PC-3 (cell line): ENCODE measurements around the gene DHRS2. TPM values are rescaled to one million over a fixed set of nuclear protein-coding genes. Genes with fewer than 3 reads are reported as not detected.

Source experiments
- ATAC-seq: fragments of 200-7000 bp; cut with Tn5 transposase; 2 replicates; pipeline ENCODE4 v1.9.1; 2020; ENCODE audit warnings: mild to moderate bottlenecking, moderate library complexity
- BruUV-seq: library from RNA; stranded (reverse); fragments of 400-500 nt; replicated peaks from 2 replicates; lab custom pipeline; 2021; lab: Mats Ljungman, UMichigan
- CTCF ChIA-PET: fragments of 300-600 bp; sonication (Branson Sonifier 250); formaldehyde crosslinking; loops from one replicate; lab custom pipeline; 2022; ENCODE audit warnings: antibody characterized with exemption; lab: Charles Lee
- POLR2A ChIA-PET: fragments of 300-600 bp; sonication (Branson Sonifier 250); formaldehyde crosslinking; loops from one replicate; lab custom pipeline; 2022; ENCODE audit warnings: antibody characterized with exemption; ENCODE audit not compliant: unreplicated experiment; lab: Charles Lee
- DNase-seq: peaks from one replicate; pipeline ENCODE4 v3.0.0-alpha.2; 2015
- H2AFZ ChIP-seq: fragments of 300-600 bp; sonication (generic); 2 replicates; pipeline ENCODE4 v1.6.0; 2016; ENCODE audit warnings: antibody characterized with exemption, low read length
- H3F3A ChIP-seq: fragments of 300-600 bp; sonication (generic); one replicate; pipeline ENCODE4 v1.6.0; 2017; ENCODE audit warnings: antibody characterized with exemption, low read length, control low read depth, mild to moderate bottlenecking; ENCODE audit not compliant: unreplicated experiment
- H3K27ac ChIP-seq: fragments of 300-600 bp; sonication (generic); 2 replicates; pipeline ENCODE4 v1.5.1; 2016; ENCODE audit warnings: mild to moderate bottlenecking, low read length
- H3K27me3 ChIP-seq: fragments of 300-600 bp; sonication (generic); 2 replicates; pipeline ENCODE4 v1.6.1; 2016; ENCODE audit warnings: low read length, mixed read lengths
- H3K36me3 ChIP-seq: fragments of 300-600 bp; sonication (generic); 2 replicates; pipeline ENCODE4 v1.6.1; 2016; ENCODE audit warnings: low read depth, mixed run types, low read length, mixed read lengths
- H3K4me1 ChIP-seq: fragments of 300-600 bp; sonication (generic); 2 replicates; pipeline ENCODE4 v1.5.1; 2016; ENCODE audit warnings: low read length; ENCODE audit not compliant: insufficient read depth
- H3K4me2 ChIP-seq: fragments of 300-600 bp; sonication (generic); 2 replicates; pipeline ENCODE4 v1.6.0; 2016; ENCODE audit warnings: low read length
- H3K4me3 ChIP-seq: fragments of 300-600 bp; sonication (generic); 2 replicates; pipeline ENCODE4 v1.5.1; 2016; ENCODE audit warnings: mild to moderate bottlenecking, low read length, mixed read lengths
- H3K79me2 ChIP-seq: fragments of 300-600 bp; sonication (generic); 2 replicates; pipeline ENCODE4 v1.6.1; 2017; ENCODE audit warnings: low read length, mixed read lengths
- H3K9ac ChIP-seq: fragments of 300-600 bp; sonication (generic); 2 replicates; pipeline ENCODE4 v1.6.0; 2016; ENCODE audit warnings: mild to moderate bottlenecking, low read length
- H3K9me2 ChIP-seq: fragments of 300-600 bp; sonication (generic); replicated peaks from 2 replicates; pipeline ENCODE4 v1.6.1; 2016; ENCODE audit warnings: mixed run types, low read length, mixed read lengths
- H3K9me3 ChIP-seq: fragments of 300-600 bp; sonication (generic); 2 replicates; pipeline ENCODE4 v1.6.1; 2016; ENCODE audit warnings: low read length, mixed read lengths
- H4K20me1 ChIP-seq: fragments of 300-600 bp; sonication (generic); 2 replicates; pipeline ENCODE4 v1.6.1; 2016; ENCODE audit warnings: low read length, mixed read lengths
- EZH2 ChIP-seq: fragments of 300-600 bp; sonication (generic); IDR thresholded peaks from one replicate; pipeline ENCODE4 v1.6.1; 2017; ENCODE audit warnings: antibody characterized with exemption, mild to moderate bottlenecking, low read length; ENCODE audit not compliant: unreplicated experiment
- EZH2phosphoT487 ChIP-seq: fragments of 300-600 bp; sonication (generic); IDR thresholded peaks from 2 replicates; pipeline ENCODE4 v1.6.1; 2018; ENCODE audit warnings: mild to moderate bottlenecking, antibody characterized with exemption, low read length, borderline replicate concordance
- intact Hi-C: fragments of 100-400 bp; cut with micrococcal nuclease; formaldehyde crosslinking; loops from 2 replicates; pipeline ENCODE4 v1.9.0; 2023
- total RNA-seq: library from RNA; depleted of rRNA; stranded (reverse); fragments of >200 nt; gene quantifications from 2 replicates; pipeline ENCODE4 v1.2.3, GENCODE V29; 2014
- TF ChIP-seq, protein P1 (sequence below): fragments of 300-600 bp; sonication (generic); conservative IDR thresholded peaks from 2 replicates; pipeline ENCODE4 v1.5.1; 2017; ENCODE audit warnings: antibody characterized with exemption, low read depth, mild to moderate bottlenecking, low read length

The DHRS2 gene
- total RNA-seq, 1 experiment from 2014 or later = 40.9 TPM

DNA sequence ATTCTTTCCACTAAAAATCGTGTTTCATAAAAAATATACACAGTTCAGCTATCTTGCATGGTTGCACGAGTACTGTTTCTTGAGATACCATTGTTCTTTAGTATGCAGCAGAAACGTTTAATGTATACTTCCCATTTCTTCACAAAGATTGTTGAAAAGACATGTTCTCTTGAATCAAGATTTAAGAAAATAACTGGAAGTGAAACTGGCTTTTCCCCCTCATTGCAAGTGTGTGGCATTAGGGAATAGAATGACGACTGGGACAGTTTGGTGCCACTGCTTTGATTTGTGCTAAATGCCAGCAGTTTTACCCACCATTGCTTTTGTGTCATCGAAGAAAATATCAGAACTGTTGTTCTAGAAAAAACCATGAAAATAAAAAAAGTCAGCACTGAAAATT lies 20.3 kb upstream of the DHRS2 start:
- intact Hi-C loops = no loop called here
- Histone ChIP-seq H3K9ac (no peak overlapping the region), H3K9me3 (no peaks in the 10 kb centered on the region), H3K27ac (no peak overlapping the region), H3K4me2 (no peak overlapping the region), H4K20me1 (no peaks in the 10 kb centered on the region), H3F3A (no peaks in the 10 kb centered on the region), H3K4me1 (peaks cover 5% of the 10 kb centered on the region), H2AFZ (no peak overlapping the region), H3K4me3 (no peak overlapping the region), H3K79me2 (no peaks in the 10 kb centered on the region), H3K9me2 (no peaks in the 10 kb centered on the region), H3K36me3 (no peaks in the 10 kb centered on the region), H3K27me3 (peaks cover 23% of the 10 kb centered on the region)
- no peak for TF ChIP-seq EZH2
- TF ChIP-seq, protein P1, sequence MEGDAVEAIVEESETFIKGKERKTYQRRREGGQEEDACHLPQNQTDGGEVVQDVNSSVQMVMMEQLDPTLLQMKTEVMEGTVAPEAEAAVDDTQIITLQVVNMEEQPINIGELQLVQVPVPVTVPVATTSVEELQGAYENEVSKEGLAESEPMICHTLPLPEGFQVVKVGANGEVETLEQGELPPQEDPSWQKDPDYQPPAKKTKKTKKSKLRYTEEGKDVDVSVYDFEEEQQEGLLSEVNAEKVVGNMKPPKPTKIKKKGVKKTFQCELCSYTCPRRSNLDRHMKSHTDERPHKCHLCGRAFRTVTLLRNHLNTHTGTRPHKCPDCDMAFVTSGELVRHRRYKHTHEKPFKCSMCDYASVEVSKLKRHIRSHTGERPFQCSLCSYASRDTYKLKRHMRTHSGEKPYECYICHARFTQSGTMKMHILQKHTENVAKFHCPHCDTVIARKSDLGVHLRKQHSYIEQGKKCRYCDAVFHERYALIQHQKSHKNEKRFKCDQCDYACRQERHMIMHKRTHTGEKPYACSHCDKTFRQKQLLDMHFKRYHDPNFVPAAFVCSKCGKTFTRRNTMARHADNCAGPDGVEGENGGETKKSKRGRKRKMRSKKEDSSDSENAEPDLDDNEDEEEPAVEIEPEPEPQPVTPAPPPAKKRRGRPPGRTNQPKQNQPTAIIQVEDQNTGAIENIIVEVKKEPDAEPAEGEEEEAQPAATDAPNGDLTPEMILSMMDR = no peak
- TF ChIP-seq EZH2phosphoT487 = no peak
- no TSS peak for BruUV-seq
- CTCF ChIA-PET = no interaction called here
- POLR2A ChIA-PET = no interaction called here
- ATAC-seq = no peak
- no peak for DNase-seq

DNA sequence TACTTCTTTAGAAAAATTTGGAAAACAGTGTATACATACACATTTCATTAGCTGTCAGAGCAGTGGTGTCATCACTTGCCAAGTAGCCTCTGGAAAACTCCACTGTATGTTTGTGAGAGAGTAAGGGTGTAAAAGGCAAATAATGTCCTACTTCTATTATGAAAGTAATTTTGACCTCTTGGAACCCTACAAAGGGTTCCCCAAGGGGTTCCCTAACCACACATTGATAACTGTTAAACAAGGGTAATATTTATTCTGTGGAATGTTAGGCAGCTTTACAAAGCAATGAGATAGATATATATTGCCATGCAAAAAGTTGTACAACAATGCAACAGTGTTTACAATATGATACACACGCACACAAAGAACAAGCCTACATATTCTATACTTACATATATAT lies 18.6 kb upstream of the DHRS2 start:
- H3K27me3 ChIP-seq = peaks cover 15% of the 10 kb centered on the region
- H3K9ac ChIP-seq = no peak overlapping the region
- no peaks in the 10 kb centered on the region for H4K20me1 ChIP-seq
- H2AFZ ChIP-seq = no peak overlapping the region
- H3K9me3 ChIP-seq = no peaks in the 10 kb centered on the region
- H3K4me2 ChIP-seq = no peak overlapping the region
- H3K4me3 ChIP-seq = no peak overlapping the region
- CTCF ChIA-PET = no interaction called here
- BruUV-seq = no TSS peak
- no peak overlapping the region for H3K27ac ChIP-seq
- no peak for ATAC-seq
- TF ChIP-seq, protein P1 = no peak
- TF ChIP-seq EZH2 = no peak
- TF ChIP-seq EZH2phosphoT487 = no peak
- POLR2A ChIA-PET = no interaction called here
- intact Hi-C loops = no loop called here
- no peaks in the 10 kb centered on the region for H3K4me1 ChIP-seq
- H3K36me3 ChIP-seq = no peaks in the 10 kb centered on the region
- no peaks in the 10 kb centered on the region for H3K9me2 ChIP-seq
- no peaks in the 10 kb centered on the region for H3F3A ChIP-seq
- H3K79me2 ChIP-seq = no peaks in the 10 kb centered on the region
- DNase-seq = no peak

DNA sequence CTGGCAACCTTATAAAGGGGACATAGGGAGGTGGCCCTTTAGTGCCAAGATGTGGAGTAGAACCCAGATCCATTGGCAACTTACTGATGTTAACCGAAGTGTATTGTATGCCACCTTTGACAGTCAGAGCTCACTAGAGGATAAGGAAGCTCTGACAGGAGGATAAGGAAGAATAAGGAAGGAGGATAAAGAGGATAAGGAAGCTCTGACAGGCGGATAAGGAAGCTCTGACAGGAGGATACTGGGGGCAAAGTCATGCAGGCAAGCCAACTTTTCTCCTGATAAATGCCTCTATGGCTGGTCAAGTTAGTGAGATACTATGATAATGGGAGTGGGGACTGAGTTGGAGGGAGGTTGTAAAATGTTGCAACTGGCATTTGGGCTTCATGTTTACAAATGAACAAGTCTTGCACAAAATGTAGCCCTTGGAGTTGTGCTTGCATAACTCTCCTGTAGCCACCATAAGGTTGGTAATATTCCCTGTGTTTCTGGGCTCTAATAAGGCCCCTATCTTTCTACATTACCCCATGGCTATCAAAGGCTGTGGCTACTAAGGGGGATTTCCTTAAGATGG lies 17.7 kb upstream of the DHRS2 start:
- Histone ChIP-seq H3K4me1 (no peaks in the 10 kb centered on the region), H2AFZ (no peak overlapping the region), H3K27me3 (peaks cover 15% of the 10 kb centered on the region), H3K79me2 (no peaks in the 10 kb centered on the region), H3K27ac (no peak overlapping the region), H3K9ac (no peak overlapping the region), H3F3A (no peaks in the 10 kb centered on the region), H3K4me3 (no peak overlapping the region), H3K36me3 (no peaks in the 10 kb centered on the region), H4K20me1 (no peaks in the 10 kb centered on the region), H3K4me2 (no peak overlapping the region), H3K9me3 (no peaks in the 10 kb centered on the region), H3K9me2 (no peaks in the 10 kb centered on the region)
- TF ChIP-seq EZH2phosphoT487 (no peak), EZH2 (no peak)
- TF ChIP-seq, protein P1 = no peak
- ATAC-seq (no peak), DNase-seq (no peak)
- POLR2A ChIA-PET = no interaction called here
- no TSS peak for BruUV-seq
- CTCF ChIA-PET = no interaction called here
- intact Hi-C loops = no loop called here
